ENCODE measurements around the gene BRPF1.

The BRPF1 gene

DNA sequence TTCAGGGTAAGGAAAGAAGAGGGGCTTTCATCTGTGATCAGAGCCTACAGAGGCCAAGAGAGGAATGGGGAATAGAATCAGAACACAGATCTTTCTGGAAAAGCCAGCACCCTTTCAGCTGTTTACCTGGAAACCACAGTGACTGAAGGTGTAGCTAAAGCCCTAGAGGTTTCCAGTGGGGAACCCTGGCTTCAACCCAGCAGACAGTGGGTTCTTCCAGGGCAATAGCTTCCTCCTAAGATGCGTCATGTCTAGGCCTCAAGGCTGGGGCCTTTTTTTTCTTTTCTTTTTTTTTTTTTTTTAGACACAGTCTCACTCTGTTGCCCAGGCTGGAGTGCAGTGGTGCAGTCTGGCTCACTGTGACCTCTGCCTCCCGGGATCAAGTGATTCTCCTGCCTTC is 31.0 kb upstream of the BRPF1 start:
- in situ Hi-C loops (cut with MboI; ENCODE audit: low sequenced_read_pairs): no loop called here

DNA sequence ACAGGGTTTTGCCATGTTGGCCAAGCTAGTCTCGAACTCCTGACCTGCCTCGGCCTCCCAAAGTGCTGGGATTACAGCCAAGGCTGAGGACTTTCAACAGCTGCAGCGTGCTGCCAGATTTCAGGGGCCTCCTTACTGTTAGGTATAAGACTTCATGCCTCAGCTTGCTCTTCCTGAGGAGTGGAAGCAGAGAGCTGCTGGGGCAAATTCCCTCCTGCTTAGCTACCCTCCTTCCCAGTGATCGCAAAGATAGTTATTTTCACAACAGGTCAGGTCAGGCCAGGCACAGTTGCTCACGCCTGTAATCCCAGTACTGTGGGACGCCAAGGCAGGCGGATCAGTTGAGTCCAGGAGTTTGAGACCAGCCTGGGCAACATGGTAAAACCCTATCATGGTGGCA is 30.5 kb upstream of the BRPF1 start:
- in situ Hi-C loops (cut with MboI; ENCODE audit: low sequenced_read_pairs): no loop called here

GRCh38 chr3:9701711-9702110 is 29.8 kb upstream of the BRPF1 start:
- in situ Hi-C loops (cut with MboI; ENCODE audit: low sequenced_read_pairs): no loop called here

GRCh38 chr3:9703240-9703639 is 28.3 kb upstream of the BRPF1 start:
- in situ Hi-C loops (cut with MboI; ENCODE audit: low sequenced_read_pairs): no loop called here

DNA sequence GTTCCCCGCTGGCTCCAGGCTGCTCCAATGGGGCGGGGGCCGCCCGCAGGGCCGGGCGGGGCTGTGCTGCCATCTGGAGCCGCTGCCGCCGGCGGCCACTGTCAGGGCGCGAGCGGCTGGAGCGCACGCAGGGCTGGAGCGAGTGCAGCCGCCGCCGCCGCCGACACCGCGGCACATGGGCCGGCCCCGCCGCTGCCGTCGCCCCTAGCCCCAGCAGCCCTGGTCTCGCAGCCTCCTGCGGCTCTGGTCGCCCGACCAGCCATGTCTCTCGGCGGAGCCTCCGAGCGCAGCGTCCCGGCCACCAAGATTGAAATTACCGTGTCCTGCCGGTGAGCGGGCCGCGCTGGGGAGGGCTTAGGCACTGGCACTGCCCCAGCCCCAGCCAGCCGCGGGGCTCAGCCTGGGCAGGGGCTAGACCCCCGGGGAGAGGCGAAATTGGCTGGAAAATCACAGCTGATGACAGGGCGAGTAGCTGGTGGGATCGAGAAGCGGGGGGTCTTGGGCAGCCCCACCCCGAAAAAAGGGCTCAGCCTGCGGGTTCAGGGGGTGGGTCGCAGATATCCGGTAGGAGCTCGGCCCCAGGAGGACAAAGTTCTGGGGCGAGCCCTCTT is 27.7 kb upstream of the BRPF1 start, which contains the start of gene CPNE9:
CPNE9 (plus strand) TSS at position 98 of the 611 bp plus-strand sequence; CDS start at position 262, 164 bp downstream.
- in situ Hi-C loops (cut with MboI; ENCODE audit: low sequenced_read_pairs): no loop called here

- in situ Hi-C loops (cut with MboI; ENCODE audit: low sequenced_read_pairs): no loop called here
Measured at GRCh38 chr3:9704347-9705322, 26.9 kb upstream of the BRPF1 start.

DNA sequence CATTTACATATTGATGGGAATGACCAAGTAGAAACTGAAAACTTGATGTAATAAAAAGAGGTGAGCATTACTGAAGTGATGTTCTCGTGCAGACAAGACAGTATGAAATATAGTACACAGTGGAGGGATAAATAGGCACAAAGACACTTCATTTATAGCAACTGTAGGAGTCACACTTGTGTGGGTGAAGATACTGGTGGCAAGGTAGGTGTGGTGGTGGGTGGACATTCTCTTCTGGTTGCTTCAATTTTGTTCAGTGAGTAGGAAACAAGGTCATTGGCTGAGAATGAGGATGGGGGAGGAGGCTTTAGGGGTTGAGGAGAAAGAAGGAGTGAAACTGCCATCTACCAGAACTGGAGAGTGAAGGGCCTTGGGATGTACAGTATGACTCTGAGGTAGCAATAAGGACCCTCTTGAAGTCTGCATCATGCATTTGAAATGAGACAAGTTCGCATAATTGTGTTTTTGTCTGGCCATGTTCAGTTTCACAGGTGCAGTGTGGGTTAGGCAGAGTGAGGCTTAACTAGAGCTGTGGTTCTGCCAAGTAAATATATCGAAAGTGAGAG is 21.3 kb upstream of the BRPF1 start:
- in situ Hi-C loops (cut with MboI; ENCODE audit: low sequenced_read_pairs): no loop called here

DNA sequence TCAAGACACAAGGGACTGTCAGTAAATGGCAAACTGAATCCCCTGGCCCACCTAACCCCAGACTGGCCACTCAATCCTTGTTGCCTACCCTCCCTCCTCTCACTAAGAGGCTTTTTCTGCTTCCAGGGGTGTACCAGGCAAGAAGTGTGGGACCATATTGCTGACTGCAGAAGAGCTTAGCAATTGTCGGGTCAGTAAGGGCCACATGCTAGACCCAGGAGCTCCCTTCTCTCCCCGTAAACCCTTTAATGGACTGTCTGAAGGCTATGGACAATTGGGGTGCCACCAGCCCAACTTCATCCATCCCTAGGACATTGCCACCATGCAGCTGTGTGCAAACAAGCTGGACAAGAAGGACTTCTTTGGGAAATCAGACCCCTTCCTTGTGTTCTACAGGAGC is 19.1 kb upstream of the BRPF1 start:
- in situ Hi-C loops (cut with MboI; ENCODE audit: low sequenced_read_pairs): no loop called here

- in situ Hi-C loops (cut with MboI; ENCODE audit: low sequenced_read_pairs): no loop called here
Measured at GRCh38 chr3:9713142-9713541, 18.4 kb upstream of the BRPF1 start.

- in situ Hi-C loops (cut with MboI; ENCODE audit: low sequenced_read_pairs): no loop called here
Measured at GRCh38 chr3:9715136-9715535, 16.4 kb upstream of the BRPF1 start.

DNA sequence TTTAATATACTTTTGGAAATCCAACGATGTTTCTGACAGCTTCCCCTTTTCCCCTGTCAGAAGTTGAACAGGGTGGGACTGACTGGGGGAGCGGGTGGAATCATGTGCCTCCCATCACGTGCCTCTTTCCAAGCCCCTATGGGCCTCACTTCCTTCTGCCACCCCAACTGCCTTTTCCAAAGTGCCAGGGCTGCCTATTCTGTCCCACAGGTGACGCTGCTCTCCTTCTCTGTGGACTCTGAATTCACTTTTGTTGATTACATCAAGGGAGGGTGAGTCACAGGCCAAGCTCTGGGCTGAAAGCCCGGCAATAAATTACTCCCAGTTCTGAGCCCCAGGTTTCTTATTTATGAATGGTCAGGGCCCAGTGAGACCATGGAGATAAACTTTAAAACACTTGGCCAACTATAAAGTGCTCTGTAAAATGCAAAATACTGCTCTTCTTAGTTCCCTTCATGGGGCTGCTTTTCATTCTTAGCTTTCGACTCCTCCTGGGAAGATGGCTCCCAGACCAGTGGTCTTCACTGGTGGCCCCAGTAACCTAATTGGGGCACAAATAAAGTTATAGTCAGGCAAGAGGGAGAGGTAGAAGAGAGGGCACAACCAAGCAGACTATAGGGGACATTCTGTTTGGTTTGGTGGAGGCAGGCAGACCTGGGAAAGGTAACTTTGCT is 15.6 kb upstream of the BRPF1 start:
- in situ Hi-C loops (cut with MboI; ENCODE audit: low sequenced_read_pairs): no loop called here

GRCh38 chr3:9716801-9717555 is 14.6 kb upstream of the BRPF1 start:
- in situ Hi-C loops (cut with MboI; ENCODE audit: low sequenced_read_pairs): no loop called here

GRCh38 chr3:9717563-9717962 is 14.0 kb upstream of the BRPF1 start:
- in situ Hi-C loops (cut with MboI; ENCODE audit: low sequenced_read_pairs): no loop called here

- in situ Hi-C loops (cut with MboI; ENCODE audit: low sequenced_read_pairs): no loop called here
Measured at GRCh38 chr3:9718118-9718517, 13.4 kb upstream of the BRPF1 start.

DNA sequence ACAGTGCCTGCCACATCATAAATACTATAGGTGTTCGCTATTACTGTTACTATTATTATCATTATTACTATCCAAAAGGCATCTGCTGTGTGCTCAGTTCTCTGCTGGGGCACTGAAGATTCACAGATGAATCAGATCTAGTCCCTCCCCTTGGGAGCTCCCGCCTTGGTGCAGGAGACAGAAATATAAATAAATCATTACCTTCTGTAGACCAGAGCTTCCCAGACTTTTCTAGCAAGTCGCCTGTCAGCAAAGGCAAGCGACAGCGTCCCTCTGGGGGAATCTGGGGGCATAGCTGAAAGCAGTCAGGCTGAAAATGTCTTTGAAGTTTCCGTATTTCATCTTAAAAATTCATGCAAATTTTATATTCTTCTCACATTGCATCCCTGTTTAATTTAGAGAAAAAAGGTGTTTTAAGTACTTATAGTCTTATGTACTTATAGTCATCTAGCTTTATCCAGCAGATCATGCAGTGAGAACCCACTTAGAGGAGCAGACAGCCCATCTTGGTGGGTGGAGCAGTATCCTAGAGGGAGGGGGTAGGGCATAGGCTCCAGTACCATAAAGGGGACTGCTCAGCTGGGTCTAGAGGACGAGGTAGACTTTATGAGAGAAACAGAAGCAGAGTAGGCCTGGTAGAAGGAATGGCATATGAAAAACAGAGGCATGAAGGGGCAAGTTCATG is 10.4 kb upstream of the BRPF1 start:
- in situ Hi-C loops (cut with MboI; ENCODE audit: low sequenced_read_pairs): no loop called here

DNA sequence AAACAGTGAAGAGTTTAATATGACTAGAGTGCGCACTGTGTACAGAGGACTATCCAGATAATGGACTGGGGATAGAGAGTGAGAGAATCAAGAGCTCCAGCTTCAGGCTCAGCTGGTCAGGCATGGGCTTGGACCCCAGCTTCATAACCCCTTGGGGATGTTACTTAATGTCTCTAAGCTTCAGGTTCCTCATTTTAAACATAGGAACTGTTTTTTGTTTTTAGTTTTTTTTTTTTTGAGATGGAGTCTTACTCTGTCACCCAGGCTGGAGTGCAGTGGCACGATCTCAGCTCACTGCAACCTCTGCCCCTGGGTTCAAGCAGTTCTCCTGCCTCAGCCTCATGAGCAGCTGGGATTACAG is 9.9 kb upstream of the BRPF1 start:
- in situ Hi-C loops (cut with MboI; ENCODE audit: low sequenced_read_pairs): no loop called here

DNA sequence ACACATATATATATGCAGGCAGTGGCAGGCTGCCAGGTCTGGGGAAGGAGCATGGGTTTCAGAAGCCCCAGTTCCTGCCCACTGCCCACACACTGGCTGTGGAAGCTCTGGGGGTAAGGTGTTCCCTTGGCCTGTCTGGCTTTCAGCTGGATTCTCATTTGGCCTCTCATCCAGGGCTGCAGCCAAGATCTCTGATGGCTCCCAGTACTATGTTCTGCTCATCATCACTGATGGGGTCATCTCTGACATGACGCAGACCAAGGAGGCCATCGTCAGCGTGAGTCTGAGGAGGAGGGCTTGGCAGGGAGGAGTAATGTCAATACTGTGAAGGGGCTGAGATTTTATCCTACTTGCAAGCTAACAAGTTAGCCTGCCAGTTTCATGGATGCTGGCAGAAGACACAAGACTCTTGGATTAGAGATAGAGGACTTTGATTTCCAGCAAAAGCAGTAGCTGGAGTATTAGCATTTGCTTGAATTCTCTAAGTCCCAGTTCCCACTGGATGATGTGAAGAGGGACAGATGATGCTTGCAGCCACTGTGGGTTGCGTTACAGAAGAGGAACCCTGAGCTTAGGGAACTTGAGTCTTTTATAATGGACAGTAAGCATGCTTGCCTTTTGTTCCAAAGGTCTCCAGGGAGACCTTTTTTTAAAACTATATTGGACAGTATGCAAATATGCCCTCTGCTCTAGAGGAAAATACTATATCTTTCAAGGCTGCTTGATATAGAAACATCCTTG is 5.6 kb upstream of the BRPF1 start:
- in situ Hi-C loops (cut with MboI; ENCODE audit: low sequenced_read_pairs): no loop called here

GRCh38 chr3:9727041-9727595 is 4.4 kb upstream of the BRPF1 start:
- in situ Hi-C loops (cut with MboI; ENCODE audit: low sequenced_read_pairs): no loop called here

GRCh38 chr3:9727743-9728142 is 3.8 kb upstream of the BRPF1 start:
- in situ Hi-C loops (cut with MboI; ENCODE audit: low sequenced_read_pairs): no loop called here

All from hTERT RPE-1 (cell line).